ENCODE results near the gene KCNQ2.

KCNQ2 gene

GRCh38 chr20:63351811-63352591, 120.5 kb downstream of the KCNQ2 start:
- no peak for DNase-seq

- no peak for DNase-seq
These were observed 121.1 kb downstream of the KCNQ2 start for GRCh38 chr20:63351326-63351700.

DNA sequence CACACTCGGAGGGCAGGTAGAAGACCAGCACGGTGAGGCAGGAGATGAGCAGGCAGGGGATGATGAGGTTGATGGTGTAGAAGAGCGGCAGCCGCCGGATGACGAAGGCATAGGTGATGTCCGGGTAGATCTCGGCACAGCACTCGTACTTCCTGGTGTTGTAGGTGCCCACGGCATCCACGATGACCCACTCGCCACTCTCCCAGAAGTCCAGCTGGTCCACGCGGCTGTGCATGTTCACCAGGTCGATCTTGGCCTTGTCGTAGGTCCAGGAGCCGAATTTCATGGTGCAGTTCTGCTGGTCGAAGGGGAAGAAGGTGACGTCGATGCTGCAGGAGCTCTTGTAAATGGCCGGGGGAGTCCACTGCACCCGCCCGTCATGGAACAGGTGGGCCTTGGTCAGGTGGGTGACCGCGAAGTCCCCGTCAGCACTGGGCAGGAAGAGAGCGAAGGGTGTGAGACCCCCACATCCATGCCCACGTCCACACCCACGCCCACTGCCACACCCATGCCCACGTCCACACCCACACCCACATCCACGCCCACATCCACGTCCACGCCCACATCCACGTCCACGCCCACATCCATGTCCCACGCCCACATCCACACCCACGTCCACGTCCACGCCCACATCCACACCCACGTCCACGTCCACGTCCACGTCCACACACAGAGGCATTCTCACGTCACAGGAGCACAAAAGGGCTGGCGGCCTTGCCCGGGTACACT, 121.7 kb downstream of the KCNQ2 start:
- DNase-seq: no peak
